ENCODE measurements around the gene KIF1B.

KIF1B gene

GRCh38 chr1:10389271-10389973 lies 179.1 kb downstream of the KIF1B start:
- ATAC-seq = no peak
- no peak for TF ChIP-seq POU6F1 (CRISPR knock-in tag; IDR thresholded peaks at IDR 0.05; ENCODE audit: borderline replicate concordance, low read depth)
- no peak for TF ChIP-seq TOX (CRISPR knock-in tag; IDR thresholded peaks at IDR 0.05; ENCODE audit: borderline replicate concordance)
- TF ChIP-seq PPARA (CRISPR knock-in tag; IDR thresholded peaks at IDR 0.05; ENCODE audit: borderline replicate concordance) = no peak
- no peak for TF ChIP-seq OSR1 (CRISPR knock-in tag; IDR thresholded peaks at IDR 0.05)
- no peak for TF ChIP-seq TCF4 (CRISPR knock-in tag; IDR thresholded peaks at IDR 0.05; ENCODE audit: borderline replicate concordance)
- TF ChIP-seq CSRNP3 (CRISPR knock-in tag; IDR thresholded peaks at IDR 0.05) = no peak
- TF ChIP-seq TSHZ2 (CRISPR knock-in tag; IDR thresholded peaks at IDR 0.05) = no peak
- no peak for TF ChIP-seq ZNF8 (CRISPR knock-in tag; IDR thresholded peaks at IDR 0.05)
- no peak for TF ChIP-seq ISL1 (CRISPR knock-in tag; IDR thresholded peaks at IDR 0.05)
- TF ChIP-seq SNAI2 (CRISPR knock-in tag; IDR thresholded peaks at IDR 0.05) = no peak
- no peak for TF ChIP-seq ZFP3 (CRISPR knock-in tag; IDR thresholded peaks at IDR 0.05)
- no peak for TF ChIP-seq ZNF565 (CRISPR knock-in tag; conservative IDR thresholded peaks at IDR 0.05; ENCODE audit: low read depth)
- TF ChIP-seq ZFP30 (CRISPR knock-in tag; IDR thresholded peaks at IDR 0.05) = no peak
- TF ChIP-seq GLIS3 (CRISPR knock-in tag; IDR thresholded peaks at IDR 0.05) = no peak
- TF ChIP-seq CSDC2 (CRISPR knock-in tag; IDR thresholded peaks at IDR 0.05) = no peak
- TF ChIP-seq CREB5 (CRISPR knock-in tag; IDR thresholded peaks at IDR 0.05; ENCODE audit: low read depth) = no peak
- TF ChIP-seq ZC3H10 (CRISPR knock-in tag; IDR thresholded peaks at IDR 0.05) = no peak
- no peak for TF ChIP-seq ARNTL (CRISPR knock-in tag; IDR thresholded peaks at IDR 0.05; ENCODE audit: borderline replicate concordance, low read depth)
- no peak for TF ChIP-seq BACH2 (CRISPR knock-in tag; IDR thresholded peaks at IDR 0.05; ENCODE audit: borderline replicate concordance)
- TF ChIP-seq PATZ1 (CRISPR knock-in tag; IDR thresholded peaks at IDR 0.05; ENCODE audit: borderline replicate concordance) = no peak

- no peak for ATAC-seq
Measured at GRCh38 chr1:10396870-10397269, 186.5 kb downstream of the KIF1B start.

More at GRCh38 chr1:10396870-10397269, 186.5 kb downstream of the KIF1B start:
- TF ChIP-seq PATZ1 (CRISPR knock-in tag; IDR thresholded peaks at IDR 0.05; ENCODE audit: borderline replicate concordance) (no peak), ARNTL (CRISPR knock-in tag; IDR thresholded peaks at IDR 0.05; ENCODE audit: borderline replicate concordance, low read depth) (no peak), BACH2 (CRISPR knock-in tag; IDR thresholded peaks at IDR 0.05; ENCODE audit: borderline replicate concordance) (no peak), CSDC2 (CRISPR knock-in tag; IDR thresholded peaks at IDR 0.05) (no peak), TOX (CRISPR knock-in tag; IDR thresholded peaks at IDR 0.05; ENCODE audit: borderline replicate concordance) (no peak), ISL1 (CRISPR knock-in tag; IDR thresholded peaks at IDR 0.05) (no peak)

All from SK-N-SH treated with all-trans-retinoic acid at 6 μM for 48 hours (cell line).